ENCODE results near the gene CLN6.

DNA sequence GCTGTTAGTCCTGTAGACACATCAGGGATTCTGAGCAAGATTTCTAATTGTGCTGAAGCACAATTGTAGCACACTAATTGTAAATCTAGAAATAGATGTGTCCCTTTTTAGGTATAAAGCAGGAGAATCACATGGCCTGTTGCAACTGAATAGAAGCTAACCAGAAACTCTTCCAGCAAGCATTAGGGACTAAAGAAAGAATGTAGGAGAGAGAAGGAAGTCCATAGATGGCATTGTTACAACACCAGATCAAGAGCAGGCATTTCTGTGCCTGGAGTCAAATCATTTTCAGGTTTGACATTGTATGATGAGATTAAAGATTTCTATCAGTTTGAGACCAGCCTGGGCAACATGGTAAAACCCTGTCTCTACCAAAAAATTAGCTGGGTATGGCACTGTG, 51.8 kb downstream of the CLN6 start:
- TF ChIP-seq POLR2A (IDR thresholded peaks at IDR 0.05) (no peak), POLR2AphosphoS5 (IDR thresholded peaks at IDR 0.05) (no peak), EP300 (IDR thresholded peaks at IDR 0.05) (no peak)
- TF ChIP-seq, protein P1, sequence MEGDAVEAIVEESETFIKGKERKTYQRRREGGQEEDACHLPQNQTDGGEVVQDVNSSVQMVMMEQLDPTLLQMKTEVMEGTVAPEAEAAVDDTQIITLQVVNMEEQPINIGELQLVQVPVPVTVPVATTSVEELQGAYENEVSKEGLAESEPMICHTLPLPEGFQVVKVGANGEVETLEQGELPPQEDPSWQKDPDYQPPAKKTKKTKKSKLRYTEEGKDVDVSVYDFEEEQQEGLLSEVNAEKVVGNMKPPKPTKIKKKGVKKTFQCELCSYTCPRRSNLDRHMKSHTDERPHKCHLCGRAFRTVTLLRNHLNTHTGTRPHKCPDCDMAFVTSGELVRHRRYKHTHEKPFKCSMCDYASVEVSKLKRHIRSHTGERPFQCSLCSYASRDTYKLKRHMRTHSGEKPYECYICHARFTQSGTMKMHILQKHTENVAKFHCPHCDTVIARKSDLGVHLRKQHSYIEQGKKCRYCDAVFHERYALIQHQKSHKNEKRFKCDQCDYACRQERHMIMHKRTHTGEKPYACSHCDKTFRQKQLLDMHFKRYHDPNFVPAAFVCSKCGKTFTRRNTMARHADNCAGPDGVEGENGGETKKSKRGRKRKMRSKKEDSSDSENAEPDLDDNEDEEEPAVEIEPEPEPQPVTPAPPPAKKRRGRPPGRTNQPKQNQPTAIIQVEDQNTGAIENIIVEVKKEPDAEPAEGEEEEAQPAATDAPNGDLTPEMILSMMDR (IDR thresholded peaks at IDR 0.05): no peak

Measured in stomach (tissue), 4 donors.